ENCODE measurements around the gene C17orf50.

The C17orf50 gene

DNA sequence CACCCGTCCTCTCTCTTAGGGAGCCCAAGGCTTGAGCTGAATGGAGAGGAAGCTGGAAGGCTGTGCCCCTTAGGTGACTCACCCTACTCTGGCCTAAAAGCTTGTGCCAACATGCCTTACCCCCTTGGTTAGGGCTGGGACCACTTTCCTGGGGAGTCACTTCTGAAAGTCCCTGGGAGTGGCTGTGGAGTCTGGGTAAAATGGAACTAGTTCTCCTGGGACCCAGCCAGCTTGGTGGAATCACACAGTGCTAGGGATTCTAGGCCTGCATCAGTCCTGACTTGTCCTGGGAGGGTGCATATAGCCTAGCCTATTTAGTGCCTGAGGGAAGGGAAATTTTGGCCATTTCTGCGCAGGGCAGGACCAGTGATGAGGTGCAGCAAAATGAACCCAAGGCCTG lies 24.2 kb downstream of the C17orf50 start:
- DNase-seq (ENCODE audit: low read depth), result no peak
- TF ChIP-seq CTCF (conservative IDR thresholded peaks at IDR 0.05; ENCODE audit: low read depth, low read length), result no peak
- no peak overlapping the region for H3K4me3 ChIP-seq (ENCODE audit: low read length)

DNA sequence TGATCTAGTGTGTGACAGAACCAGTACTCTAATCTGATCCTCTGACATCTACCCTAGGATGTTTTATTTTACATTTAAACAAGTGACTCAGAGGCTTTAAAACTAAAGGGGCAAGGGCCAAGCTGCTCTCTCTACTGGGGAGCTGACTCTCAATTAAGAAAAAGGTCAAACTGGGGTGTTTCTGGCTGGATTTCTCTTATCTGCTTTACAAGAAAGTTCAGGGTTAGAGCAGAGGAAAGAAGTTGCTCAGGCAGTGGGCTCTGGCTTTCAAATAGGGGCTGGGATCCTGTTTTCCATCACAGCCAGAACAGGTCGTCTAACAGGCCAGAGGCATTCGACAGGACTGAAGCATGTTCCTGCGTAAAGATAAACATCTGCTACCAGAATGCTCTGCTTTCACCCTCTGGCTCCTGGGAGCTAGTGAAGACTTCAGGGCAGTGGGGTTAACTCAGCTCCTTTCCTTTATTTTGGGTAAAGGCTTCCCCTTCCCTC lies 26.3 kb downstream of the C17orf50 start:
- no peak for DNase-seq (ENCODE audit: low read depth)
- no peak for TF ChIP-seq CTCF (conservative IDR thresholded peaks at IDR 0.05; ENCODE audit: low read depth, low read length)
- H3K4me3 ChIP-seq (ENCODE audit: low read length), result no peak overlapping the region

DNA sequence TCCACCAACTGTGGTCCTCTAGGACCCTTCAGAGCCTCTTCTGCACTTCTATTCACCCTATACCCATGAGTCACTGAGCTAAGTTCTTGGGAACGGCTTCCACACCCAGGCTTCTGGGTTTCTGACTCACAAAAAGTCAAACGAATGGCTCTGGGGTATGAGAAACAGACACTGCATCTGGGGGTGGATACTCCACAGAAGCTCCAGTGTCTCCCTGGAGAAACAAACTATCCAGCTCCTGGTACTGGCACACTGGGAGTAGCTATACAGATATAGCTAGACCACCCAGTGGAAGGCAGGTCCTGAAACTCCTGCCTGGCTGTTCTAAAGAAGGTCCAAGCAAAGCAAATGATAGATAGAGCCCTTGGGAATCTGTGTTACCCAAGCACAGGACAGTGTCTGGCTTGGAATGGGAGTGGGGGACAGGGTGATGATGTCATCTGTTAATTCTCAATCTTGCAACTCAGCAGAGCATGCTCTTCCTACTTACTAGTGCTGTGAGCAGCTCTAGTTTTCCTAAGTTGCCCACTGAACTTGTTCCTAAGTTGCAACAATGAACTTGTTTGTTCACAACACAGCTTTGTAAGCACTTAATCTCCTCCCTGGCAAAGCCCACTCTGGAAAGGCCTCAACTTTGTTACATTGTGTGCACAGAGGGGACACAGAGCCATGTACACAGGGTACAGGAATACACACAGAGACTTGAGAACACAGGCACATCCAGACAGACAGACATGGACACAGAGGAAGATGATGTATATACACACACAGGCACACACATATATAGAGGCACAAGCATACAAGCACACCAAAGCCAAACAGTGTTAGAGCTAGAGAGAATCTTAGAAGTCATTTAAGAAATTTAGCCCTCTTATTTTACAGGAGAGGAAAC lies 28.0 kb downstream of the C17orf50 start:
- TF ChIP-seq CTCF (conservative IDR thresholded peaks at IDR 0.05; ENCODE audit: low read depth, low read length), result no peak
- no peak for DNase-seq (ENCODE audit: low read depth)
- no peak overlapping the region for H3K4me3 ChIP-seq (ENCODE audit: low read length)

GRCh38 chr17:35790841-35791240 lies 30.2 kb downstream of the C17orf50 start:
- no peak for DNase-seq (ENCODE audit: low read depth)
- no peak overlapping the region for H3K4me3 ChIP-seq (ENCODE audit: low read length)
- no peak for TF ChIP-seq CTCF (conservative IDR thresholded peaks at IDR 0.05; ENCODE audit: low read depth, low read length)

DNA sequence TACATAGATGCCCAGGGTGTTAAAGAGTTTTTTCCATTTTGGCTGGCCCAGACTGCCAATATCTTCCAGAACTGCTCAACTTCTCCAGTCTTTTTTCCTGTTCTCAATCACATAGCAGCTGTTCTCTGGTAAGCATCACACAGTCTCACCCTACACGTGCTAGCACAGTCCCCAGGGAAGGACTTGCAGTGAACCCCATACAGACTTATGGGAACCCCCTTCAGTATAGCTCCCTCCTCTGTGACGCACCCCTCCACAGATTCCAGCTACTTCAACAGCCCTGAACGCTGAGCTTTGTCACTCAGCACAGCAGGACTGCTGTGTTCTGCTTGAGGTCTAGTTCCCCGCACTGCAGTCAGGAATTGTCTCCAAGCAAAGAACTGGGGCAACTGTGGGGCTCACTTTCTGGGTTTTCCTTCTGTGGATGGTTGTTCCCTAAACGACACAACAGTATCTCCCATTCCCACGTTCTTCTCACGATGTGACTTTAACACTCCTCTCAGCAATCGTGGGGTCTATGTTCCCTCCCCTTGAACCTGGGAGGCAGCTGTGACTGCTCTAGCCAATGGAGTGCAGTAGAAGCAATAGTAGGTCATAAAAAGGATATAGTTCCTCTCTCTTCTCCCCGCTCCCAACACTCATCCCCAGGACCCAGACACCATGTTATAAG lies 31.1 kb downstream of the C17orf50 start:
- DNase-seq (ENCODE audit: low read depth), result no peak
- no peak overlapping the region for H3K4me3 ChIP-seq (ENCODE audit: low read length)
- TF ChIP-seq CTCF (conservative IDR thresholded peaks at IDR 0.05; ENCODE audit: low read depth, low read length), result no peak

DNA sequence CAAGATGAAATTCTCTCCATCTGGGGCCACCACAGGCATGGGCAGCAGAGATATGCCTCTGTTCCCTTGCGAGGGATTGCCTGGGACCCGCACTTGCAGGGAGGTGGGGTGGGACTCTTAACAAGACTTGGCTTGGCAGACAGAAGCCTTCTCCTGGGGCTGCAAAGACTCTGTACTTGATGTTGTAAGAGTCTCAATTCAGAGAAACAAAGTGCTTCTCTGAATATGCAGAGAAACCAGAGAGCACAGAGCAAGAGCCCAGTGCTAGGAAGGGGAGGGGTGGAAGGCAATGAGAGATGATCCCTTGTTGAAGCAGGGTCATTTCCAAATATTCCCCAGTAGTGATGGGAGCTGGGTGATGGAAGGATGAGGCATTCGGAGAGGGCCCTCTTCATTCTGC lies 32.6 kb downstream of the C17orf50 start:
- H3K4me3 ChIP-seq (ENCODE audit: low read length), result no peak overlapping the region
- no peak for TF ChIP-seq CTCF (conservative IDR thresholded peaks at IDR 0.05; ENCODE audit: low read depth, low read length)
- no peak for DNase-seq (ENCODE audit: low read depth)
